Mucosa of descending colon (tissue), 3 donors: ENCODE results near the gene COQ9. TPM values are rescaled to one million over a fixed set of nuclear protein-coding genes. Genes with fewer than 3 reads are reported as not detected.

Experiments used
- ATAC-seq: fragments of 200-7000 bp; cut with Tn5 transposase; one replicate; pipeline ENCODE4 v1.9.1; 2020; ENCODE audit warnings: mild to moderate bottlenecking, moderate library complexity
- DNase-seq, 3 donors: peaks; one replicate each; pipeline ENCODE4 v3.0.0-alpha.2; 2020
- H3K36me3 ChIP-seq: fragments of 200-600 bp; one replicate; pipeline ENCODE4 v1.8.0; 2021; ENCODE audit warnings: low read depth, mild to moderate bottlenecking
- H3K4me1 ChIP-seq: fragments of 200-600 bp; one replicate; pipeline ENCODE4 v1.8.0; 2021; ENCODE audit warnings: low read depth, mild to moderate bottlenecking
- H3K4me3 ChIP-seq: fragments of 200-600 bp; one replicate; pipeline ENCODE4 v1.8.0; 2021; ENCODE audit warnings: mild to moderate bottlenecking
- H3K9me3 ChIP-seq: fragments of 200-600 bp; one replicate; pipeline ENCODE4 v1.8.0; 2021; ENCODE audit warnings: mild to moderate bottlenecking
- intact Hi-C, 2 donors: fragments of 100-400 bp; cut with DNase I in 1 of 2; cut with micrococcal nuclease in 1 of 2; formaldehyde crosslinking; loops; one replicate each; pipeline versions ENCODE4 v1.11.0 to v1.11.1; 2022; cut with DNase I, micrococcal nuclease
- total RNA-seq, 3 donors: library from RNA; stranded (reverse); fragmentation: NEBNext Ultra II Directional in 2 of 3; extraction: Animal tissue kit (Norgen Biotek cat#: 25700) in 2 of 3; gene quantifications; one replicate each; pipeline versions ENCODE4 v1.2.1 to v1.2.4, GENCODE V29; 2021 to 2023
- TF ChIP-seq, protein P1 (sequence below): fragments of 200-600 bp; IDR thresholded peaks from one replicate; pipeline ENCODE4 v1.8.0; 2022; ENCODE audit warnings: antibody characterized with exemption, mild to moderate bottlenecking
- donor health status: DM: no; HTN: no; CAD: no; lungs with moderate emphysema.
- donor health status: DM: no; HTN: no; CAD: no.
- donor health status: DM: no; HTN: yes; CAD: no.

COQ9 gene
- total RNA-seq, 3 donors from 2014 or later: 98.0 to 147 (median 109) TPM

DNA sequence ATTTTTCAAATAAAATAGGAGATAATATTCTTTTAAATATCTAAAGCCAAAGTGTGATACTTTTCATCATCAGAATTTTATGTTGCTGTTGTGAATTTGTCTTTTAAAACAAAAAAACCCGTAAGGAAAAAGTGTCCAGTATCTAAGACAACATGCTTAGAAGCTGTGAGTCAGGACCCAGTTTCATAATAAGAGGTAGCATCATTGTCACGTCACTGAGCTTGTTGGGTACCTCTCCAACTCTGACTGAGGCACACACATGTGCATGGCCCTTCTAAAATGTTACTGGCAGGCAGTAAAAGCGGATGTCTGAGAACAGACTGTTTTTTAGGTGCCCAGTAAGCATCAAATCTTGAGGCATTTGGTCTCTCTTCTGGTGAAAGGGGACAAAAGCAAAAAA is 2.6 kb upstream of the COQ9 start:
- no peaks in the 10 kb centered on the region for H3K4me1 ChIP-seq
- no peak for ATAC-seq

DNA sequence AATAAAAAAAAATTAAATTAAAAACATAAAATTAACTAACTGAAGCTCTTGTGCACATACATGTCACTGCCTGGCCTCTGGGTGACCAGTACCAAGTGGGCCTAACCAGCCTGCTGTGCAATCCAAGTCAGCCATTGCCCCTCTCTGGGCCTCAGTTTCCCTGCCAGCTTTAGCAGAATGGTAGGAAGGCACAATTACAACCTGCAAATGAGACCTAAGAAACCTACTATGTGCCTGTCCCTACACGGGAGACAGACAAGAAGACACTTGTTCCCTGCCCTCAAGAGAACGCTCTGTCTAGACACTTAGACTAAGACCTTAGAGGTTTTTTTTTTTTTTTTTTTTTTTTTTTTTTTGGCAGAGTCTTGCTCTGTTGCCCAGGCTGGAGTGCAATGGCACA is 1.8 kb upstream of the COQ9 start:
- no peak for DNase-seq
- intact Hi-C loops: no loop called here

More for the DNA sequence above, 2.6 kb upstream of the COQ9 start:
- H3K4me3 ChIP-seq: no peak overlapping the region
- no peaks in the 10 kb centered on the region for H3K36me3 ChIP-seq
- intact Hi-C loops: no loop called here
- peaks cover 13% of the 10 kb centered on the region for H3K9me3 ChIP-seq
- no peak for DNase-seq
- TF ChIP-seq, protein P1, sequence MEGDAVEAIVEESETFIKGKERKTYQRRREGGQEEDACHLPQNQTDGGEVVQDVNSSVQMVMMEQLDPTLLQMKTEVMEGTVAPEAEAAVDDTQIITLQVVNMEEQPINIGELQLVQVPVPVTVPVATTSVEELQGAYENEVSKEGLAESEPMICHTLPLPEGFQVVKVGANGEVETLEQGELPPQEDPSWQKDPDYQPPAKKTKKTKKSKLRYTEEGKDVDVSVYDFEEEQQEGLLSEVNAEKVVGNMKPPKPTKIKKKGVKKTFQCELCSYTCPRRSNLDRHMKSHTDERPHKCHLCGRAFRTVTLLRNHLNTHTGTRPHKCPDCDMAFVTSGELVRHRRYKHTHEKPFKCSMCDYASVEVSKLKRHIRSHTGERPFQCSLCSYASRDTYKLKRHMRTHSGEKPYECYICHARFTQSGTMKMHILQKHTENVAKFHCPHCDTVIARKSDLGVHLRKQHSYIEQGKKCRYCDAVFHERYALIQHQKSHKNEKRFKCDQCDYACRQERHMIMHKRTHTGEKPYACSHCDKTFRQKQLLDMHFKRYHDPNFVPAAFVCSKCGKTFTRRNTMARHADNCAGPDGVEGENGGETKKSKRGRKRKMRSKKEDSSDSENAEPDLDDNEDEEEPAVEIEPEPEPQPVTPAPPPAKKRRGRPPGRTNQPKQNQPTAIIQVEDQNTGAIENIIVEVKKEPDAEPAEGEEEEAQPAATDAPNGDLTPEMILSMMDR: no peak

DNA sequence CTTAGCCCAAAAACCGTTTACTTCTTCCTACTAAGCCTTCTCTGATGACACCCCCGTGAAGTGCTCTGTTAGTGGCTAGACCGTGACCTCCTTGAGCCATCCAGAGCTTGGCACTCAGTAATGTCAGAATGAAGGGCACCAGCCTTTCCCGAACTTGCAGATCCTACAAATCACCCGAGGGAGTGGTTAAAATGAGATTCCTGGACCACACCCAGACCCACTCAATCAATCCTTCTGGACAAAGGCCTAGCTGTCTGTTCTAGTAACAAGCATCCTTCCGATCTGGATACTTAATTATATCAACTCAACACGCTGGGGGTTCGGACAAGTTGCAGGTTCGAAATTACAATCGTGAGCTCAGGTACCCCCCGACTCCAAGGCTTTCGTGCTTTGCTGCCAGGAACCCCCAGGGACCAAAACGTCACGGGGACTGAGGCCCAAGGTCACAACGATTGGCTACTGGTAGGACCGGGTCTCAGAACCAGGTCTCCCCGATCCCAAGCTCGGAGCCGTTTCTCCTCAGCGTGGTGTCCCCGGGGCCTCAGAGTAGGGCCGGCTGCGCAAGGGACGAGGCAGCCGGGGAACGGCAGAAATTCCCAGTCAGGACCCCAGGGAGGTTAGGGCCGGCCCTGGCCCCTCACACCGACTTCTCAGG is 621 bp upstream of the COQ9 start:
- TF ChIP-seq, protein P1: no peak
- ATAC-seq (peak; percentile 39), DNase-seq (no peak)
- no peaks in the 10 kb centered on the region for H3K36me3 ChIP-seq
- H3K4me1 ChIP-seq: no peaks in the 10 kb centered on the region
- H3K4me3 ChIP-seq: peak overlapping the region; percentile 86
- no peaks in the 10 kb centered on the region for H3K9me3 ChIP-seq
- intact Hi-C loops: no loop called here

More for the DNA sequence above, 1.8 kb upstream of the COQ9 start:
- Histone ChIP-seq H3K36me3 (no peaks in the 10 kb centered on the region), H3K4me3 (no peak overlapping the region), H3K4me1 (no peaks in the 10 kb centered on the region), H3K9me3 (peaks cover 6% of the 10 kb centered on the region)
- no peak for ATAC-seq
- TF ChIP-seq, protein P1: no peak

DNA sequence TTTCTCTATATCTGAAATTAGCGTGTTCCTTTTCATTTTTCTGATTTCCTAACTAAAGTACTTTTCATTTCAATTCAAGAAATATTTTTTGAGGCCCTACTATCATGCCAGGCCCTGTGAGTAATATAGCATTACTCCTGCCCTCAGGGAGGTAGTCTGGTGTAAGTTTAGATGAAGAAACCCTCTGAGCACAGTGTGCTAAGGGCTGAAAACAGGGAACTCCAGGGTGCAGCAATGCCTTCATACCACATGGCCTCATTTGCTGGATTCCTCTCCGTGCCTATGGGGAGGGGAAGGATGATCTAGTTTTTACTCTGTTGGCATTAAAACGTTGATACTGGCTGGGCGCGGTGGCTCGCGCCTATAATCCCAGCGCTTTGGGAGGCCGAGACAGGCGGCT is 4.7 kb downstream of the COQ9 start:
- Histone ChIP-seq H3K36me3 (peaks cover 9% of the 10 kb centered on the region), H3K4me3 (no peak overlapping the region), H3K4me1 (no peaks in the 10 kb centered on the region), H3K9me3 (no peaks in the 10 kb centered on the region)
- no peak for ATAC-seq
- DNase-seq: no peak
- intact Hi-C loops: no loop called here
- TF ChIP-seq, protein P1: no peak

DNA sequence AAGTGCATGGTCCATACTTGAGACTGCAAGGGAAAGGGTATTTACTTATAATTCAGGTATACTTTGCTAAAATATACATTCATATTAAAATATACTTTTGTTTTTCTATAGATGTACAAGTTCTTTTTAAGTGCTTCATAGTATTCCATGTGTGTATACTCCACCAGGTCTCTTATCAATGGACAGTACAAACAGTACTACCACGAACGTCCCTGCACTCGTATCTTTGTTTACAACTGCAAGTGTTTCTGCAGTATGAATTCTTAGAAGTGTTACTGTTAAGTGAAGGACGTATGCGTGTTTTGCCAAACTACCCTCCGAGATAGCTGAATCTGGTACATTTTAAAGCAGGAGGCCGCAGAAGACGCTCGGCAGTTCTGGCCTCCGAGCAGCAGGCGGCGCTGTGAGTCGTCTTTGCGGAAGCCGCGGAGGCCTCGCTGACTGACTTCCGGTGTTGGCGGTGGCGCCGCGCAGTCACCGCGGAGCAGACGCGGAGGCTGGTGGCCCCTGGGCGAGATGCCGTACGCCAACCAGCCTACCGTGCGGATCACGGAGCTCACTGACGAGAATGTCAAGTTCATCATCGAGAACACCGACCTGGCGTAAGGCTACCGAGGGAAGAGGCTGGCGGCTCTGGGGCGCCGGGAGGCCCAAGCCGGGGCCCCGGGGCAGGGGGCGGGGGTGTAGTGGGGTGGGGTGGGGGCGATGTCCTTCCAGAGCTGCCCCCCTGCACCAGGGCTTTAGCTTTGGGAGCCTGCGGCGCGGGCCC is 15.1 kb downstream of the COQ9 start, which contains the start of gene POLR2C:
POLR2C (plus strand) TSS at position 471 of the 769 bp plus-strand sequence; CDS start at position 517, 46 bp downstream.
- H3K9me3 ChIP-seq: no peaks in the 10 kb centered on the region
- H3K4me3 ChIP-seq: peak within 1 kb of the TSS; percentile 91
- DNase-seq (peak; percentile 92 to 94 (median 93)), ATAC-seq (peak; percentile 100)
- intact Hi-C loops: no loop called here
- H3K36me3 ChIP-seq: no peaks in the 10 kb centered on the region
- TF ChIP-seq, protein P1: peak; percentile 97
- H3K4me1 ChIP-seq: peaks cover 12% of the 10 kb centered on the region
